SK-N-MC (cell line): ENCODE data around the gene CPLX3.

ENCODE experiments used
- EZH2 ChIP-seq: fragments of 200-600 bp; sonication (generic); IDR thresholded peaks from one replicate; pipeline ENCODE4 v1.6.1; 2017; ENCODE audit warnings: antibody characterized with exemption
- FOXP2 ChIP-seq: optimal IDR thresholded peaks from 2 replicates; pipeline ENCODE3; 2011; ENCODE audit warnings: mild to moderate bottlenecking, moderate library complexity; ENCODE audit not compliant: insufficient read depth; ENCODE audit errors: extremely low read length, control extremely low read depth

DNA sequence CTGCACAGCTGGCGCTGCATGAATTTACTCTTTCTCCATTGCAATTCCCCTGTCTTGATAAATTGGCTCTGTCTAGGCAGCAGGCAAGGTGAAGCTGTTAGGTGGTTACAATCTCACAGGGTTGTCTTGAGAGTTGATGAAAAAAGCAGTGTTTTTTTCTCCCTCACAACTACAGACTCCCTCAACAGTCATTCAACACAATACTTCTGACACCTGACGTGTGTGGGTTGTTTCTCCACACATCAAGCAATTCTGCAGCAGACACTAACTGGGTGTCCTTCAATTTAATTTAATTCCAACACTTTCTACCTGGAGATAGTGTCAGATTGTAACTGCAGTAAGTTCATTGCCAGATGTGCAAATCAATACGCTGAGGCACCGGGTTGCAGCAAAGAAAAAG is 51.8 kb downstream of the CPLX3 start:
- TF ChIP-seq EZH2 (no peak), FOXP2 (no peak)
